K562 (cell line): ENCODE data around the gene FNBP1. TPM values are rescaled to one million over a fixed set of nuclear protein-coding genes. Genes with fewer than 3 reads are reported as not detected.

Experiments
- ATAC-seq: fragments of 200-7000 bp; cut with Tn5 transposase; 3 replicates; pipeline ENCODE4 v1.9.1; 2020; ENCODE audit warnings: moderate library complexity
- BruUV-seq: library from RNA; stranded (reverse); fragments of 400-500 nt; replicated peaks from 2 replicates; lab custom pipeline; 2021; lab: Mats Ljungman, UMichigan
- CTCF ChIA-PET: fragments of 300-600 bp; formaldehyde crosslinking; extraction: SDS; loops from one replicate; lab custom pipeline; 2021; ENCODE audit warnings: low intra/inter-chr PET ratio; lab: Yijun Ruan, JAX
- POLR2A ChIA-PET: fragments of 300-600, 350-650 bp; sonication (Branson Sonifier 250); formaldehyde crosslinking; extraction: SDS; loops from one replicate; lab custom pipeline; 2021; ENCODE audit warnings: antibody characterized with exemption, inconsistent platforms; lab: Yijun Ruan, JAX
- DNase-seq, 4 experiments: peaks; one replicate each; pipeline versions ENCODE4 v3.0.0 to v3.0.0-alpha.2; 2011 to 2018; ENCODE audit warnings: low spot score in 3 of 4, mixed read lengths in 3 of 4; ENCODE audit errors: extremely low read depth in 1 of 4
- FAIRE-seq: peaks from 2 replicates; lab custom pipeline; 2011; peaks lifted over from hg19 to GRCh38; lab: Jason Lieb, UNC
- H2AFZ ChIP-seq: 2 replicates; pipeline ENCODE4 v1.6.0; 2011; ENCODE audit warnings: low read depth, low read length, control low read depth, inconsistent platforms
- H3K27ac ChIP-seq: fragments of 200-600 bp; 3 replicates; pipeline ENCODE4 v1.8.0; 2011; ENCODE audit warnings: low read depth, mild to moderate bottlenecking, control low read depth, inconsistent platforms, low read length, moderate library complexity, mixed read lengths; ENCODE audit errors: extremely low read depth
- H3K27me3 ChIP-seq, 2 experiments: fragments of 300-600 bp in 1 of 2; 2 replicates in 1 of 2; 3 replicates in 1 of 2; pipeline versions ENCODE4 v1.6.0 to v1.8.0; 2011; ENCODE audit warnings: inconsistent platforms in 2 of 2, low read length in 2 of 2, mild to moderate bottlenecking in 1 of 2, mixed read lengths in 1 of 2, moderate library complexity in 1 of 2; ENCODE audit not compliant: control insufficient read depth in 2 of 2, insufficient read depth in 2 of 2
- H3K36me3 ChIP-seq: fragments of 300-600 bp; 3 replicates; pipeline ENCODE4 v1.8.0; 2011; ENCODE audit warnings: mild to moderate bottlenecking, low read length, inconsistent platforms; ENCODE audit not compliant: control insufficient read depth, insufficient read depth
- H3K4me1 ChIP-seq, 2 experiments: fragments of 200-600 bp in 1 of 2; replicated peaks in 1 of 2; 2 replicates in 1 of 2; 3 replicates in 1 of 2; pipeline versions ENCODE4 v1.5.1 to v1.8.0; 2011; ENCODE audit warnings: inconsistent platforms in 2 of 2, low read length in 2 of 2, mild to moderate bottlenecking in 1 of 2, mixed read lengths in 1 of 2, moderate library complexity in 1 of 2; ENCODE audit not compliant: control insufficient read depth in 2 of 2, insufficient read depth in 2 of 2
- H3K4me2 ChIP-seq: 2 replicates; pipeline ENCODE4 v1.6.1; 2011; ENCODE audit warnings: low read length, control low read depth, inconsistent platforms, mixed read lengths; ENCODE audit not compliant: insufficient read depth
- H3K4me3 ChIP-seq: fragments of 200-600 bp; sonication (generic), shearing (Covaris generic); 2 replicates; pipeline ENCODE4 v1.5.1; 2016; ENCODE audit warnings: control low read depth, inconsistent platforms
- H3K79me2 ChIP-seq: fragments of 200-600 bp; 3 replicates; pipeline ENCODE4 v1.8.0; 2011; ENCODE audit warnings: low read length, inconsistent platforms; ENCODE audit not compliant: control insufficient read depth, insufficient read depth
- H3K9ac ChIP-seq, 2 experiments: 2 replicates each; pipeline versions ENCODE4 v1.6.0 to v1.6.1; 2011; ENCODE audit warnings: low read depth in 2 of 2, low read length in 2 of 2, control low read depth in 1 of 2, inconsistent platforms in 1 of 2, mild to moderate bottlenecking in 1 of 2, mixed read lengths in 1 of 2; ENCODE audit not compliant: insufficient read depth in 1 of 2
- H3K9me1 ChIP-seq: one replicate; pipeline ENCODE4 v1.6.0; 2011; ENCODE audit warnings: inconsistent platforms, mild to moderate bottlenecking, low read length, moderate library complexity; ENCODE audit not compliant: control insufficient read depth, insufficient read depth
- H3K9me3 ChIP-seq: replicated peaks from 2 replicates; pipeline ENCODE4 v1.5.1; 2011; ENCODE audit warnings: low read depth, low read length, inconsistent platforms; ENCODE audit not compliant: control insufficient read depth, insufficient read depth
- H4K20me1 ChIP-seq: replicated peaks from 2 replicates; pipeline ENCODE4 v1.6.1; 2011; ENCODE audit warnings: low read length, inconsistent platforms, mixed read lengths; ENCODE audit not compliant: control insufficient read depth, insufficient read depth
- ATF6 ChIP-seq: sonication (generic); formaldehyde crosslinking; IDR thresholded peaks from 2 replicates; pipeline ENCODE4 v1.4.0; 2020; ENCODE audit warnings: mild to moderate bottlenecking, missing genetic modification reagents
- BRCA1 ChIP-seq, 2 experiments: fragments of 450-650 bp in 1 of 2; sonication (generic) in 1 of 2; formaldehyde crosslinking in 1 of 2; IDR thresholded peaks; 2 replicates each; pipeline versions ENCODE4 v1.5.0 to v1.6.1; 2017 to 2020; ENCODE audit warnings: mild to moderate bottlenecking in 1 of 2, missing genetic modification reagents in 1 of 2
- ELF4 ChIP-seq: fragments of 450-650 bp; formaldehyde crosslinking; IDR thresholded peaks from 2 replicates; pipeline ENCODE4 v1.4.0; 2022; ENCODE audit warnings: missing genetic modification characterization
- FUS ChIP-seq: fragments of 200-400 bp; formaldehyde crosslinking; optimal IDR thresholded peaks from 2 replicates; pipeline ENCODE3; 2017; ENCODE audit warnings: low read depth, low read length
- GTF2E2 ChIP-seq: fragments of 200-800 bp; sonication (Bioruptor generic); IDR thresholded peaks from 2 replicates; pipeline ENCODE4 v1.6.1; 2016; ENCODE audit warnings: missing genetic modification characterization, missing compliant biosample characterization
- ID3 ChIP-seq, 2 experiments: fragments of 250-450 bp in 1 of 2; fragments of 450-650 bp in 1 of 2; sonication (Bioruptor Pico) in 1 of 2; IDR thresholded peaks; 2 replicates each; pipeline versions ENCODE4 v1.6.1 to v1.8.0; 2016 to 2021; ENCODE audit warnings: mild to moderate bottlenecking in 2 of 2, moderate library complexity in 2 of 2, missing compliant biosample characterization in 1 of 2, missing genetic modification characterization in 1 of 2
- ILF3 ChIP-seq: fragments of 450-650 bp; IDR thresholded peaks from 2 replicates; pipeline ENCODE4 v1.6.1; 2018; ENCODE audit warnings: antibody characterized with exemption, mild to moderate bottlenecking, moderate library complexity, borderline replicate concordance
- KLF13 ChIP-seq: fragments of 450-650 bp; IDR thresholded peaks from 2 replicates; pipeline ENCODE4 v1.6.1; 2016; ENCODE audit warnings: missing genetic modification characterization, low read depth, mild to moderate bottlenecking, missing compliant biosample characterization, moderate library complexity, borderline replicate concordance
- RAD21 ChIP-seq, 2 experiments: fragments of 250-450 bp in 1 of 2; fragments of 450-650 bp in 1 of 2; sonication (Bioruptor Pico) in 1 of 2; formaldehyde crosslinking in 1 of 2; IDR thresholded peaks in 1 of 2; conservative IDR thresholded peaks in 1 of 2; 2 replicates each; pipeline versions ENCODE4 v1.4.0 to v1.8.0; 2020 to 2022; ENCODE audit warnings: mild to moderate bottlenecking in 2 of 2, moderate library complexity in 1 of 2
- RFX1 ChIP-seq: fragments of 450-650 bp; IDR thresholded peaks from 2 replicates; pipeline ENCODE4 v1.6.1; 2016; ENCODE audit warnings: mild to moderate bottlenecking, moderate library complexity
- ZBTB1 ChIP-seq: sonication (generic); formaldehyde crosslinking; IDR thresholded peaks from 2 replicates; pipeline ENCODE4 v1.8.1; 2023; ENCODE audit warnings: missing genetic modification reagents, low read depth, mild to moderate bottlenecking, borderline replicate concordance
- ZNF121 ChIP-seq: sonication (generic); formaldehyde crosslinking; conservative IDR thresholded peaks from 2 replicates; pipeline ENCODE4 v1.8.0; 2022; ENCODE audit warnings: missing genetic modification reagents
- ZNF408 ChIP-seq: fragments of 250-450 bp; sonication (Bioruptor Pico); IDR thresholded peaks from 2 replicates; pipeline ENCODE4 v1.4.0; 2020; ENCODE audit warnings: low read depth, mild to moderate bottlenecking, moderate library complexity
- ZNF431 ChIP-seq: sonication (generic); formaldehyde crosslinking; IDR thresholded peaks from 2 replicates; pipeline ENCODE4 v1.8.0; 2022; ENCODE audit warnings: mild to moderate bottlenecking, missing genetic modification reagents
- WGBS: fragments of 100-300 bp; shearing (Covaris generic); methylation state at CpG from one replicate; pipeline ENCODE4 v1.1.6; 2016; ENCODE audit warnings: low coverage, mixed read lengths; ENCODE audit not compliant: insufficient coverage; ENCODE audit errors: missing lambda C conversion rate; 5-methylcytosine and 5-hydroxymethylcytosine counted together
- in situ Hi-C: fragments of 300-500 bp; cut with MboI; formaldehyde crosslinking; loops from 4 replicates; pipeline ENCODE4 v1.15.0; 2018; ENCODE audit warnings: inconsistent platforms, mixed read lengths
- intact Hi-C: fragments of 100-400 bp; cut with micrococcal nuclease; formaldehyde crosslinking; loops from 2 replicates; pipeline ENCODE4 v1.14.2; 2022
- polyA plus RNA-seq, 8 experiments: library from polyadenylated mRNA; depleted of rRNA in 4 of 8; stranded (reverse) in 5 of 8; unstranded in 3 of 8; fragments of >200 nt; fragmentation: Nextera tagmentation in 2 of 8; fragmentation: Illumina TruSeq in 1 of 8; extraction: Ambion mirVana in 2 of 8; extraction: Trizol in 1 of 8; gene quantifications; 2 replicates each; pipeline versions ENCODE4 v1.2.1 to v1.2.3, GENCODE V29; 2011 to 2014; ENCODE audit warnings: inconsistent platforms in 1 of 8, missing spikeins in 1 of 8
- total RNA-seq, 7 experiments: library from RNA; depleted of rRNA in 6 of 7; stranded (reverse); fragments of >200 nt in 6 of 7; fragmentation: Illumina TruSeq in 2 of 7; extraction: Trizol in 2 of 7; gene quantifications; 2 replicates each; pipeline versions ENCODE4 v1.2.1 to v1.2.3, GENCODE V29; 2011 to 2021; ENCODE audit warnings: low replicate concordance in 1 of 7

The FNBP1 gene
- total and polyA plus RNA-seq, 9 of the 15 experiments (the other 6 are each of a cell fraction or from before 2014, with no cell fraction given) = 1.8 to 14.9 (median 7.6) TPM

DNA sequence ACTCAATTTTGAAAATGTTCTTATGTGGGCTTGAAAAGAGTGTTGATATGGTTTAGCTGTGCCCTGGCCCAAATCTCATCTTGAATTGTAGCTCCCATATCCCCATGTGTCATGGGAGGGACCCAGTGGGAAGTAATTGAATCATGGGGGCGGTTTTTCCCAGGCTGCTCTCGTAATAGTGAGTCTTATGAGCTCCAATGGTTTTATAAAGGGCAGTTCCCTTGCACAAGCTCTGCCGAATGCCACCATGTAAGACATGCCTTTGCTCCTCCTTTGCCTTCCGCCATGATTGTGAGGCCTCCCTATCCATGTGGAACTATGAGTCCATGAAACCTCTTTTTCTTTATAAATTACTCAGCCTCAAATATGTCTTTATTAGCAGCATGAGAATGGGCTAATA is 136.7 kb downstream of the FNBP1 start:
- no peak for FAIRE-seq
- no peak for DNase-seq
- in situ Hi-C loops = no loop called here
- 85% methylated on average over 4 of the region's 4 CpGs for WGBS
- Histone ChIP-seq H3K27ac (no peak overlapping the region), H3K4me3 (no peak overlapping the region), H3K9me1 (no peaks in the 10 kb centered on the region), H3K36me3 (no peaks in the 10 kb centered on the region), H3K9me3 (no peaks in the 10 kb centered on the region), H3K27me3 (no peaks in the 10 kb centered on the region), H3K4me2 (no peak overlapping the region), H2AFZ (no peak overlapping the region), H3K9ac (no peak overlapping the region), H3K4me1 (peaks cover 9 to 10% of the 10 kb centered on the region in 2 experiments; a peak in 4 of 5 replicates), H4K20me1 (no peaks in the 10 kb centered on the region), H3K79me2 (no peaks in the 10 kb centered on the region)
- no peak for TF ChIP-seq BRCA1 (IDR thresholded peaks at IDR 0.05)
- no peak for TF ChIP-seq BRCA1 (CRISPR knock-in tag; IDR thresholded peaks at IDR 0.05)
- TF ChIP-seq ZNF431 = peak; percentile 76
- no peak for TF ChIP-seq KLF13 (tag)
- no peak for TF ChIP-seq RAD21 (CRISPR knock-in tag; conservative IDR thresholded peaks at IDR 0.05 in 1 of 2, IDR thresholded peaks at IDR 0.05 in 1 of 2)
- no peak for TF ChIP-seq ELF4 (CRISPR knock-in tag)
- intact Hi-C loops = no loop called here
- CTCF ChIA-PET = no interaction called here
- no peak for ATAC-seq
- POLR2A ChIA-PET = no interaction called here
- BruUV-seq = no TSS peak

GRCh38 chr9:129904734-129905133 is 138.3 kb downstream of the FNBP1 start:
- no peak for DNase-seq
- intact Hi-C loops (no loop called here), in situ Hi-C loops (no loop called here)
- no peak for ATAC-seq
- Histone ChIP-seq H3K4me2 (no peak overlapping the region), H3K79me2 (no peaks in the 10 kb centered on the region), H3K9me3 (no peaks in the 10 kb centered on the region), H4K20me1 (no peaks in the 10 kb centered on the region), H3K27me3 (no peaks in the 10 kb centered on the region), H3K27ac (no peak overlapping the region), H3K36me3 (no peaks in the 10 kb centered on the region), H3K4me1 (peaks cover 0 to 8% of the 10 kb centered on the region in 2 experiments; a peak in 2 of 5 replicates), H3K9me1 (no peaks in the 10 kb centered on the region), H3K9ac (no peak overlapping the region), H3K4me3 (no peak overlapping the region), H2AFZ (no peak overlapping the region)
- POLR2A ChIA-PET = interaction anchor here (1.1 kb wide), 1 partner anchor 10 kb away, joined by 3 read pairs; no protein-coding TSS in a partner anchor
- no peak for FAIRE-seq
- WGBS = 94% methylated on average over 4 of the region's 4 CpGs
- CTCF ChIA-PET = no interaction called here
- no TSS peak for BruUV-seq
- TF ChIP-seq GTF2E2 (tag) (no peak), ZNF408 (no peak), ID3 (CRISPR knock-in tag; IDR thresholded peaks at IDR 0.05) (no peak), ID3 (tag; IDR thresholded peaks at IDR 0.05) (no peak), ZNF121 (no peak), ZBTB1 (CRISPR knock-in tag) (no peak), ILF3 (no peak), RFX1 (no peak), ATF6 (CRISPR knock-in tag) (no peak), FUS (no peak)
